Neutrophil (primary cell): ENCODE measurements around the gene AQP6.

Source experiments
- H3K27ac ChIP-seq: fragments of 200-600 bp; sonication (generic); 2 replicates; pipeline ENCODE4 v1.5.1; 2016; ENCODE audit warnings: mild to moderate bottlenecking, moderate library complexity
- H3K27me3 ChIP-seq: fragments of 200-600 bp; sonication (generic); 2 replicates; pipeline ENCODE4 v1.6.0; 2016; ENCODE audit warnings: mild to moderate bottlenecking
- H3K36me3 ChIP-seq: fragments of 200-600 bp; sonication (generic); 2 replicates; pipeline ENCODE4 v1.5.1; 2017
- H3K4me1 ChIP-seq, 2 experiments: fragments of 200-600 bp in 1 of 2; sonication (generic) in 1 of 2; 1 replicate in 1 of 2; 2 replicates in 1 of 2; pipeline versions ENCODE4 v1.5.1 to v1.6.1; 2013 to 2016; ENCODE audit warnings: low read depth in 1 of 2, low read length in 1 of 2, mild to moderate bottlenecking in 1 of 2, moderate library complexity in 1 of 2; ENCODE audit not compliant: control insufficient read depth in 1 of 2, insufficient read depth in 1 of 2
- H3K4me3 ChIP-seq, 2 experiments: fragments of 200-600 bp in 1 of 2; sonication (generic) in 1 of 2; 1 replicate in 1 of 2; 2 replicates in 1 of 2; pipeline ENCODE4 v1.5.1; 2013 to 2016; ENCODE audit warnings: low read depth in 1 of 2, low read length in 1 of 2, mild to moderate bottlenecking in 1 of 2, moderate library complexity in 1 of 2
- H3K9me3 ChIP-seq: fragments of 200-600 bp; sonication (generic); 2 replicates; pipeline ENCODE4 v1.5.1; 2016
- CTCF ChIP-seq: fragments of 200-600 bp; sonication (generic); IDR thresholded peaks from 2 replicates; pipeline ENCODE4 v1.5.1; 2016; ENCODE audit warnings: antibody characterized with exemption

AQP6 gene

GRCh38 chr12:50018968-50019367, 46.2 kb downstream of the AQP6 start:
- Histone ChIP-seq H3K4me1 (peaks cover 6 to 8% of the 10 kb centered on the region in 2 experiments), H3K36me3 (peaks cover 7% of the 10 kb centered on the region), H3K27me3 (no peaks in the 10 kb centered on the region), H3K9me3 (no peaks in the 10 kb centered on the region), H3K27ac (no peak overlapping the region), H3K4me3 (no peak overlapping the region)
- TF ChIP-seq CTCF: no peak

- peaks cover 11 to 12% of the 10 kb centered on the region in 2 experiments for H3K4me1 ChIP-seq
- TF ChIP-seq CTCF: no peak
Measured at GRCh38 chr12:50019524-50019923, 46.8 kb downstream of the AQP6 start.

GRCh38 chr12:50021031-50021430, 48.3 kb downstream of the AQP6 start:
- TF ChIP-seq CTCF: no peak
- Histone ChIP-seq H3K36me3 (no peaks in the 10 kb centered on the region), H3K27ac (no peak overlapping the region), H3K4me1 (peaks cover 23 to 24% of the 10 kb centered on the region in 2 experiments), H3K9me3 (no peaks in the 10 kb centered on the region), H3K27me3 (no peaks in the 10 kb centered on the region), H3K4me3 (no peak overlapping the region)

More at GRCh38 chr12:50019524-50019923, 46.8 kb downstream of the AQP6 start:
- no peaks in the 10 kb centered on the region for H3K9me3 ChIP-seq
- H3K36me3 ChIP-seq: peaks cover 1% of the 10 kb centered on the region
- H3K4me3 ChIP-seq: no peak overlapping the region
- no peak overlapping the region for H3K27ac ChIP-seq
- no peaks in the 10 kb centered on the region for H3K27me3 ChIP-seq

DNA sequence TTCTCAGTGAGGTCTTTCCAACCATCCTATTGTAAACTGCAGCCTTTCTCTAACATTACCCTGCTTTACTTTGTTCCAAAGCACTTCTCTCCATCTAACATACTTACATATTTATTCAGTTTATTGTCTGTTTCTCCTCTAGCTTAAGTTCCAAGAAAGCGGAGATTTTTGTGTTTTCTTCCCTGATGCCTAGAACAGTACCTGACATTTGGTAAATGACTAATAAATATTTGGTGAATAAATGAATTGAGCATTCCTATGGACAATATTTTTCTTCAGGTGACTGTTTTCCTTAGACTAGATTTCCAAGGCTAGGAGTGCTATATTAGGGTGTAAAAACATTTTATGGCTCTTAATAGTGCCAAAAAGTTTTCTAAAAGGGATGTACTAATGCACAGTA, 50.2 kb downstream of the AQP6 start:
- Histone ChIP-seq H3K27me3 (no peaks in the 10 kb centered on the region), H3K27ac (no peak overlapping the region), H3K4me1 (peaks cover 16 to 21% of the 10 kb centered on the region in 2 experiments), H3K36me3 (peaks cover 3% of the 10 kb centered on the region), H3K4me3 (no peak overlapping the region), H3K9me3 (no peaks in the 10 kb centered on the region)
- TF ChIP-seq CTCF: no peak

DNA sequence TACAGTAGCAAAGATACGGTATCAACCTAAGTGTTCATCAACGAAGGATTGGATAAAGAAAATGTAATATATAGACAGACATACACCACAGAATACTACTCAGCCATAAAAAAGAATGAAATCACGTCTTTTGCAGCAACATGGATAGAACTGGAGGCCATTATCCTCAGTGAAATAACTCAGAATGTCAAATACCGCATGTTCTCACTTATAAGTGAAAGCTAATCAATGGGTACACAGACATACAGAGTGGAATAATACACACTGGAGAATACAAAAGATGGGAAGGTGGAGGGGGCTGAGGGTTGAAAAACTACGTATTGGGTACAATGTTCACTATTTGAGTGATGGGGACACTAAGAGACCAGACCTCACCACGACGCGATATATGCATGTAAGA, 51.5 kb downstream of the AQP6 start:
- H3K27ac ChIP-seq: no peak overlapping the region
- peaks cover 8% of the 10 kb centered on the region for H3K36me3 ChIP-seq
- no peak overlapping the region for H3K4me3 ChIP-seq
- no peaks in the 10 kb centered on the region for H3K9me3 ChIP-seq
- no peak for TF ChIP-seq CTCF
- peaks cover 16 to 20% of the 10 kb centered on the region in 2 experiments for H3K4me1 ChIP-seq
- H3K27me3 ChIP-seq: no peaks in the 10 kb centered on the region

- TF ChIP-seq CTCF: no peak
- Histone ChIP-seq H3K9me3 (no peaks in the 10 kb centered on the region), H3K27me3 (no peaks in the 10 kb centered on the region), H3K36me3 (peaks cover 8% of the 10 kb centered on the region), H3K27ac (peak overlapping the region; percentile 64), H3K4me3 (peak overlapping the region; percentile 74 to 81), H3K4me1 (peaks cover 16 to 20% of the 10 kb centered on the region in 2 experiments)
Measured at GRCh38 chr12:50024805-50025186, 52.0 kb downstream of the AQP6 start.
